Left cardiac atrium (tissue), 4 donors: ENCODE results near the gene SDF4. TPM values are rescaled to one million over a fixed set of nuclear protein-coding genes. Genes with fewer than 3 reads are reported as not detected.
A peak's percentile ranks its signal among the peaks of the same experiment; 100 is the strongest.

ENCODE experiments used
- ATAC-seq, 2 donors: fragments of 200-7000 bp; cut with Tn5 transposase; one replicate each; pipeline ENCODE4 v1.9.1; 2020; ENCODE audit warnings: mild to moderate bottlenecking in 2 of 2, moderate library complexity in 2 of 2
- DNase-seq: peaks from one replicate; pipeline ENCODE4 v3.0.0-alpha.2; 2020
- intact Hi-C, 2 donors: fragments of 100-400 bp; cut with DNase I; formaldehyde crosslinking; loops; one replicate each; pipeline versions ENCODE4 v1.14.1 to v1.15.1; 2022 to 2023
- total RNA-seq, 2 donors: library from RNA; stranded (reverse); fragmentation: NEBNext Ultra II Directional; extraction: Animal tissue kit (Norgen Biotek cat#: 25700); gene quantifications; one replicate each; pipeline ENCODE4 v1.2.1, GENCODE V29; 2021
- donor health status: DM: no; HTN: yes; CAD: no.
- donor health status: DM: no; HTN: yes; CAD: no; lungs with severe emphysema.
- donor health status: DM: yes; HTN: yes; CAD: no.
- donor health status: Dilated cardiomyopathy.

The SDF4 gene
- total RNA-seq, 2 donors from 2014 or later: 132 to 173 TPM

DNA sequence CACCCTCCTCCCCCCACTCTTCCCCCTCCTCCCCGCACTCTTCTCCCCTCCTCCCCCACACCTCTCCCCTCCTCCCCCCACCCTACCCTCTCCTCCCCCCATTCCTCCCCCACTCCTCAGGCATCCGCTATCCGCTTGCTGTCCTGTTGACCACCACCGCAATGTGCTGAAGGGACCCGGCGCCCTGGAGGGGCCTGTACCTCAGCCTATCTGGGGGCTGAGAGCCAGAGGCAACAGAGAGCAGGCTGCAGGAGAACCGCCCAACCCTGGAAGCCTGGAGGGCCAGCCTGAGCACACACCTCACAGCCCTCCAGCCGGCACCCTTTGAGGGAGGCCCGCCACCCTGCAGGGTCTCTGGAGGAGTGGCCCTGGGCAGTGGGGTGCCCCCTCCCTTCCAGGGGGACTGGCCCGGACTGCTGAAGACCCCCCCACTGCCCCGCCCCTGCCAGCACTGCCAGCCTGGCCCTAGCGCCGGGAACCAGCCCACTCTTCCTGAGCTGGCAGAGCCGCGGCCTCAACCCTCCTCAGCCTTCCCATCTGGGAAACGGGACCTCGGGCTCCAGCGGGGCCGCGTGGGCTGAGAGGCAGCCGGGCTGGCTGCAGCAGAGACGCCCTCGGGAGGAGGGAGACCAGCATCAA, 13.5 kb upstream of the SDF4 start:
- intact Hi-C loops: loop anchor here in 1 of 2 donors (5.0 kb wide), 1 partner anchor 128 kb away; the partner anchor contains the start of gene C1orf159
- DNase-seq (no peak), ATAC-seq (no peak)

GRCh38 chr1:1244192-1244811, 12.5 kb upstream of the SDF4 start:
- no peak for DNase-seq

GRCh38 chr1:1243807-1244191, 12.0 kb upstream of the SDF4 start:
- intact Hi-C loops: no loop called here
- no peak for ATAC-seq
- DNase-seq: no peak

More at GRCh38 chr1:1244192-1244811, 12.5 kb upstream of the SDF4 start:
- no peak for ATAC-seq
- intact Hi-C loops: no loop called here

DNA sequence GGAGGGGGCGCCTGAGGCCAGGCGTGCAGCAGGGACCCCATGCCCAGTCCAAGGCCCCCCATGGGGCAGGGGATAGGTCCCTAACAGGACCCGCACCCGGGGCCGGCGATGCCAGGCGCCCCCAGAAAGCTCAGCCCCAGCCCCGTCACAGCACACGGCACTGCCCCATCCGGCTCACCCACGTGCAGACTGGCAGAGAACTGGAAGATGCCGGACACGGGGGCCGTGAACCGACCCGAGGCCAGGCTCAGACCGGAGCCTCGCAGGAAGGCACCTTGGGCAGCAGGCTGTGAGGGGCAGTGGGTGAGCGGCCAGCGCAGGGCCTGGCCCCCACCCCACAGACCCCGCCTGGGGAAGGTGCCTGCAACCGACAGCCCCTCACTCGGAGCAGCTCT, 11.5 kb upstream of the SDF4 start:
- DNase-seq (no peak), ATAC-seq (no peak)
- intact Hi-C loops: no loop called here

DNA sequence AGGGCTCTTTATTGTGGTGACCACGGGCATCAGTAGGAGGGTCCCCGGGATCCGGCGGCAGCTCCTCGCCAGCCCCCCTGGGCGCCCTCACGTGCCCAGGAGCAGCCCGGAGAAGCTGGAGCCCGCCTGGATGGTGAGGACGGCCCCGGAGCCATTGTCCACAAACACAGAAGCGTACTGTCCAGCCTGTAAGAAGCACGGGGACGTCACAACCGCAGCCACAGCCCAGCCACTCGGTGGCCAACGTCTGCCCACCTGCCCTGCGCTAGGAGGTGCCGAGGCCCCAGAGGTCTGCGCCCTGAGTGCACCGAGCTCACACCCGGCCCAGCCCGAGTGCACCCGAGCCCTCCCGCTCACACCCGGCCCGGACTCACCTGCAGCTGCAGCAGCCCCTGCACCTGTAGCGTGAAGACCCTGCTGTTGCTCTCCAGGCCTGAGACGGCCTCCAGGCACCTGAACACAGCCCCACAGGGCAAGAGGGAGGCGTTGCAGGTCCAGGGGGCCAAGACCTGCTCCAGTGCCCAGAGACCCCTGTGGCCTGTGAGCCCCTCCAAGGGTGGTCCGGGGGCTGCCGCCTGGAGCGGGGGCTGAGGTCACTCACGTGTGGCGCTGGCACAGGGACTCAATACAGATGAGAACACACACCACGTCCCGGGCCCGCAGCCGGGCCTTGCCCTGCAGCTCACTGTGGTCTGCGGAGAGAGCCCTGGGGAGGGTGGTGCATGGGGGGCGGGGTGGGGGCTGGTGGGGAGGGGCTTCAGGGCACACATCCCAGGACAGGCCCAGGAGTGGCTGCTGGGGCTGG, 10.9 kb upstream of the SDF4 start:
- ATAC-seq (no peak), DNase-seq (no peak)
- intact Hi-C loops: no loop called here

DNA sequence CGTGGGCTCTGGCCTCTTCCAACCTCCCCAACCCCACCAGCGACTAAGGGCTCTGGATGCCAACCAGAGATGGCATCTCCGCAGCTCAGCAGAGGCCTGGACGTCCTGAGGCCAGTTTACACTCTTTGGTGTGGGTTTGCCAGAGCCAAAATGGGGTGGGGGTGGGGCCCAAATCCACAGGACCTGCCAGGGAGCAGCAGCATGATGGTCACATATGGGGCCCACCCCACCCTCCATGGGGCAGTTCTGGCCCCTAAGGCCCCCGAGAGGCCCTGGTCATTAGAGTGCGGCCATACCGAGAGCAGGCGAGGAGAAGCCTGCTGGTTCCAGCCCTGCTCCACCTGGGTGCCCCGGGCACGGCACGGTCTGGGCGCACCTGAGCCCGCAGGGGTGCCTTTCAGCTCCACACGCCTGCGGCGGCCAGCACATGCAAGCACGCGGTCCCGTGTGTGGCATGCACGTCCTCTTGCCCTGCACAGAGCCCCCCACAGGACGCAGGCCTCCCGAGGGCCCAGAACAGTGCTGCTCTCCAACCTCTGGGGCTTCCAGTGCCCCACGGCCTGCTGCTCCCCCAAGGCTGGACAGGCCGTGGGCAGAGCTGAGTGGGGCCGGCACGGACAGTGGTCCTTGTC, 9.9 kb upstream of the SDF4 start:
- DNase-seq (no peak), ATAC-seq (no peak)
- intact Hi-C loops: no loop called here

GRCh38 chr1:1240822-1241587, 9.2 kb upstream of the SDF4 start:
- intact Hi-C loops: no loop called here
- peak in 1 of 2 donors; percentile 11 for ATAC-seq
- no peak for DNase-seq

- intact Hi-C loops: no loop called here
- ATAC-seq: no peak
- DNase-seq: no peak
Observed at GRCh38 chr1:1240348-1240732, 8.5 kb upstream of the SDF4 start.

GRCh38 chr1:1239614-1240347, 8.0 kb upstream of the SDF4 start:
- no peak for ATAC-seq
- DNase-seq: no peak
- intact Hi-C loops: no loop called here

DNA sequence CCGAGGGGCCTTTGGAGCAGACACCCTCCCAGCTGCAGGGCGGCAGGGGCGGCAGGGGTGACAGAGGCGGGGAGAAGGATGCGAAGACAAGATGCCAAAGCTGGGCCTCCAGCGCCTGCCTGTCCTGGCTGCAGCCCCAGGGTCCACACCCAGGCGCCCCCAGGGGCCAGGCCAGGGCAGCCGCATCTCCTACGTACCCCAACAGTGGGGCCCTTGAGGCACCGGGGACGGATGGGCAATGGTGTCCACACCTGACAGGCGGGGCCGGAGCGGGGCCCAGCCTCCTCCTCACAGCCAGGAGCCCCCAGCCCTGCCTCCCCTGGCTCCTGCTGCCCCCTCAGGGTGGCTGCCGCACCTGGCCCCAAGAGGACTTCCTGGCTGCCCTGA, 7.4 kb upstream of the SDF4 start:
- DNase-seq: no peak
- ATAC-seq: no peak
- intact Hi-C loops: no loop called here

DNA sequence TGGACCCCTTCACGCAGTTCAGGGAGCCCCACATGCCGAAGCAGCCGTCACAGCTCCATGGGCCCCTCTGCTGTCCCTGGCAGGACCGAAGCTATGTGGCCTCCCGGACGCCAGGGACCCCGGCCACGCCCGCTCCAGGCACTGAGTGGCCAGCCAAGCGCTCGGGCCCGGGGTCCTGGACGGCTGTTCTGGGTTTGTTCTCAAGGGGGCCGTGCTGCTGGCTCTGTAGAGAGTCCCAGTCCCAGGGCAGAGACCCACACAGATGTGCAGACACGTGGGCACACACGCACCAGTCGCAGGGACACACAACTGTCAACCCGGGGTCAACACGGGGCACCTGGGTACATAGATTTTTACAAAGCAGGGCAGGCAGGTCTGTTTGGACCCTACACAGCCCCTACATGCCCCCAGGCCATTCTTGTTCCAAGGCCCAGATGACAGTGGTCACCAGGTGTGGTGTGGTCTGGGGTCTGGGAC, 6.9 kb upstream of the SDF4 start:
- intact Hi-C loops: no loop called here
- DNase-seq: no peak
- ATAC-seq: no peak

GRCh38 chr1:1237874-1238701, 6.3 kb upstream of the SDF4 start:
- DNase-seq (no peak), ATAC-seq (no peak)
- intact Hi-C loops: no loop called here

DNA sequence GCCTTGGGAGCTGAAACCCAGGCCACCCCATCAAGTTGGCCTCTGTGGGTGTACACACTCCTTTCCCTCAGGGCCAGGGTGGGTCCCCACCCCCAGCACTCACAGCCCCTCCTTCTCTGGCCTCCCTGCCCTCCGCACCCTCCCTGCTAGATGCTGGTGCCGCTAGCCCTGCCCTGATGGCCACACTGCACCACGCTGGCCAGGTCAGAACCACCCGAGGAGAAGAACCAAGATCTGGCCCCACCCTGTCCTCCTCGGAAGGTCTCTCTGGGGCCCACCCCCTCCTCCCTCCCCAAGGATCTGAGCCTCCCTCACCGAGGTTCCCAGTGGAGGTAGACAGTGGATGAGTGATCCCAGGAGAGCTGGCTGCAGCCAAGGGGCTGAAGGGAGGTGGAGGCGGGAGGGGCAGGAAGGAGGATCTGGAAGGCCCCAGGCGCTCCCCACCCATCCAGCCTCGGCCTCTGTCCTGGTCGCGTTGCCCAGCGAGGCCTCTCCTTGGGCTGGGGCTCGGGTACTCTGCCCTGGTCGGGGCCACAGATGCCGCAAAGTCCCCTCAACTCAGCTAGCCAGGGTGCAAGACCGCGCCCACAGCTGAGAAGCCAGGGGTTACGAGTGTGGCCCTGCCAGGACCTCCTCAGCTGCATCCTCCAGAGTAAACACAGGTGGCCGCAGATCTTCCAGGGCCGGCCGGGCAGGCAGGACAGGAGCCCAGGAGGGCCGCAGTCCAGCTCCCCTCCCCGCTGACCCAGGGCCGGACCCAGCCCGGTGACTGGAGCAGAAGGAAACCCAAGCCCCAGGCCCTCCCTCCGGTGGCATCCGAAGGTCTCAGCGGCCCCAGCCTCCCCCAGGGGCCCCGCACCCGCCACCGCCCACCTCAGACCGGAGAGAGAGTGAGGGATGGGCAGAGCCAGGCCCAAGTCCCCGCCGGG, 5.4 kb upstream of the SDF4 start:
- intact Hi-C loops: no loop called here
- ATAC-seq: no peak
- DNase-seq: no peak

DNA sequence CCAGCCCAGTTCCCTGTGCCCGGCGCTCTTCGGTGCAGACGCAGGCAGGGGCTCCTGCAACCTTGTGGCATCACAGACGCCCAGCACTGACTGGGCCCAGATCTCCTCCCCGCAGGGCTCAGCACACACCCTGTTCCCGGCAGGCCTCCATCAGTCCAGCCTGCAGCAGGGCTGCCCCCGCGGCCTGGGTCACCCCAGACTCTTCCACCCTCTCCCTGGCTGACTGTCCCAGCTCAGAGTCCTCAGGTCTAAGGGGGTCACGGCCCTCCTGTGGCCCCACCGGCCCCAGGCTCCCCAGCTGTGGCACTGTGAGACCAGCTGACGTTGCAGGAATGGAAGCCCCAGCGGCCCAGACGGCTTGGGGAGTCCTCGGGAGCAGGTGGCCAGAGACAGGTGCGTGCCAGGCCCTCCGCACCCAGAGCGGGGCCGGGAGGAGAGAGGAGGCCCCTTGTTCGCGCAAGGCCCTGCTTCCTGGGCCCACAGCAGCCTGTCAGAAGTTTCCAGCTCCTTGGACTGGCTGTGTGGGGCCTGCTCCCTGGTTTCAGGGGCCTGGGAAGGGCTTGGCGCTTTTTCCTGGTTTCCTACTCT, 4.5 kb upstream of the SDF4 start:
- intact Hi-C loops: no loop called here

GRCh38 chr1:1235016-1235744, 3.4 kb upstream of the SDF4 start:
- ATAC-seq: no peak
- DNase-seq: no peak
- intact Hi-C loops: no loop called here

More for the DNA sequence above, 4.5 kb upstream of the SDF4 start:
- DNase-seq (no peak), ATAC-seq (no peak)
